ENCODE results near the gene KIF24.
"Not testable (repeated sequence)": the region's sequence is repeated elsewhere in the genome, so short reads cannot be mapped to it uniquely, and the experiment has no call there.

KIF24 gene

DNA sequence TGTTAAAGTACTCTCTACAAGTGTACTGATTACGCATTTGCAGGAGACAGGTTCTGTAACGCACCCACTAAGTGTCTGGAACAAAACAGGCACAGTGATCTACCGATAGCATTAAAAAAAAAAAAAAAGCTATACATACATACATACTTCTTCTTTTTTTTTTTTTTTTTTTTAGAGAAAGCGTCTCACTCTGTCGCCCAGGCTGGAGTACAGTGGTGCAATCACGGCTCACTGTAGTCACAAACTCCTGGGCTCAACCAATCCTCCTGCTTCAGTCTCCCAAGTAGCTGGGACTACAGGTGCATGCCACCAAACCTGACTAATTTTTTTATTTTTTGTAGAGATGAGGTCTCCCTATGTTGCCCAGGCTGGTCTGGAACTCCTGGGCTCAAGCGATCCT lies 7.6 kb downstream of the KIF24 start:
- DNase-seq: no peak

DNA sequence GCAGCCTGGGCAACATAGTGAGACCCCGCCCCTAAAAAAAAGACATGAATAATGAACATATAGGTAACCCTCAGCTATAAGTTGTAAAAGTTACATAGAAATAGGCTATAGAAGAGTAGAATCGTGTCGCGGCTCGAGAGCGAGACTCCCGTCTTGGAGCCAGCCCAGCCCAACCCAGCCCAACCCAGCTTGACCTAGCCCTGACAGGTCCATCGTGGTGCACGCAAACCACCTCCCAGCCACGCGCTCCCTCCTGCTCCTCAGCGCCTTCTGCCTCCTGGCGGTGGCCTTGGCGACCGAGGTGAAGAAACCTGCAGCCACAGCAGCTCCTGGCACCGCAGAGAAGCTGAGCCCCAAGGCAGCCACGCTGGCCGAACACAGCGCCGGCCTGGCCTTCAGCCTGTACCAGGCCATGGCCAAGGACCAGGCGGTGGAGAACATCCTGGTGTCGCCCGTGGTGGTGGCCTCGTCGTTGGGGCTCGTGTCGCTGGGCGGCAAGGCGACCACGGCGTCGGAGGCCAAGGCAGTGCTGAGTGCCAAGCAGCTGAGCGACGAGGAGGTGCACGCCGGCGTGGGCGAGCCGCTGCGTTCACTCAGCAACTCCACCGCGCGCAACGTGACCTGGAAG lies 10.8 kb downstream of the KIF24 start:
- no peak for DNase-seq

- DNase-seq: no peak
Observed at GRCh38 chr9:34317436-34317835, 11.6 kb downstream of the KIF24 start.

GRCh38 chr9:34311499-34312185 lies 17.4 kb downstream of the KIF24 start:
- no peak for DNase-seq

DNA sequence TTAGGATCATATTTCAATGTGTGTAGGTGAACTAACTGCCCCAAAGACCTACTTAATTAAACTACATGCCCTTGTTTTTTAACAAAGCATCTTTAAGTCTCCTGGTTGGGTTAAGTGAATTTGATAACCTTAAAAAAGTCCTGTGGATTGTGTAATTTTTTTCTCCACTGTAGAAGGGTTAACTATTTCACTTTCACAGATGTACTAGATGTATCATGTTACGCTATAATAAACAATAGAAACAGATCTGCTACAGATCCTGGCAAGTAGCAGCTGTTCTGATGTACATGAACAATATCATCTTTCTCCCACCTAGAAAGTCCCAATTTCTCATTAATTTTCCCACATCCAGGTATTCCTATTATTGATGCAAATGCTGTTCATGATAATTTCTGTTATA lies 18.9 kb downstream of the KIF24 start:
- no peak for DNase-seq

DNA sequence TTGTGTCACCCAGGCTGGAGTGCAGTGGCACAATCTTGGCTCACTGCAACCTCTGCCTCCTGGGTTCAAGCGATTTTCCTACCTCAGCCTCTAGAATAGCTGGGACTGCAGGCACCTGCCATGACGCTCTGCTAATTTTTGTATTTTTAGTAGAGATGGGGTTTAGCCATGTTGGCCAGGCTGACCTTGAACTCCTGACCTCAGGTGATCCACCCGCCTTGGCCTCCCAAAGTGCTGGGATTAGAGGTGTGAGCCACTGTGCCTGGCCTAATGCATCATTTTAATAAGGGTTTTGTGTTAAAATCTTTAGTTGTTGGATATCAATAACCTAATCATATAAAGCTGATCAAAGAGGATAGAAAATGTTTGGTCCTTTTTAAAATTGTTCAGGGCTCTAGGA lies 20.8 kb downstream of the KIF24 start:
- DNase-seq: not testable (repeated sequence)

DNA sequence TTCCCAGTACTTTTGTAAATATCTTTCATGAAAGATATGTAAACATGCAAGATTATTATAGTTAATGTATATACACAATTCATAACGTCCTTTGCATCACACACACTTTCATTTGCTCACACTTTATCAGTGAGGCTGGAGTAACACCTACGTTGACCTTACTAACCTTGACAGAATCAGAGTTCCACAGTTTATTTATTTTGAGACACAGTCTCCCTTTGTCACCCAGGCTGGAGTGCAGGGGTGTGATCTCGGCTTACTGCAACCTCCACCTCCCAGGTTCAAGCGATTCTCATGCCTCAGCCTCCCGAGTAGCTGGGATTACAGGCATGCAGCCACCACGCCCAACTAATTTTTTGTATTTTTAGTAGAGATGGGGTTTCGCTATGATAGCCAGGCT lies 28.0 kb downstream of the KIF24 start:
- DNase-seq: not testable (repeated sequence)

DNA sequence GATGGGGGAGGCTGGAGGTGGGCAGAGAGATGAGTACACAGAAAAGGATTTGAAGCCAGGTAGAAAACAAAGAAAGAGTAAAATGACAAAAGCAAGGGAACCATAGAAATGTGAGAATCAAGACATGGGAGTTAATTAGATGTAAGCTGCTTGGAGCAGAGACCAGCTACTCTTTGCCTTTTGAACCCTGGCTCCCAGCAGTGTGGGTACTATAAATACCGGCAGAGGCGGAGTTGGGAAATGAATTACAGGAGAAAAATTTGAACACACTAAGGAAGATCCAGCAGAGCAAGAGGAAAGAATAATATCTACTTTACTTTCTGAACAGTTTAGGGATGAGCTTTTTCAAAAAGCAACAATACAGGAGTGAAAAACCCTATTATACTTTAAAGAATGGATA lies 36.5 kb downstream of the KIF24 start:
- no peak for DNase-seq

DNA sequence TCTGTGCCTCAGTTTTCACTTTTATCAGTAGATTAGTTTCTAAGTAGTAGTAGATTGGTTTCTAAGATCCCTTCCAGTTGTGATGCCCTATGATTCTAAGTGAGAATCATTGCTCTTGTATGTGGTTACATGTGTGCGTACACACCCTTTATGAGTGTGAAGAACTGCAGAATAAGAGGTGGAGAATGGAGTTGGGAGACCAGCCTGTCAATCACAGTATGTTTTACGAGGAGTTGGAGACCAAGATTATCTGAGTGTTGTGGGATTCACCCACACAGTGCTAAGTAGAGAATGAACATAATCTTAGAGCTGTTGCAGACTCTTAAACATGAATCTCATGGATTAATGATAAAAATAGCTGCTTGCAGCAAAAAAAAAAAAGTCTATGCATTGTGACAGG lies 37.6 kb downstream of the KIF24 start:
- DNase-seq: no peak

DNA sequence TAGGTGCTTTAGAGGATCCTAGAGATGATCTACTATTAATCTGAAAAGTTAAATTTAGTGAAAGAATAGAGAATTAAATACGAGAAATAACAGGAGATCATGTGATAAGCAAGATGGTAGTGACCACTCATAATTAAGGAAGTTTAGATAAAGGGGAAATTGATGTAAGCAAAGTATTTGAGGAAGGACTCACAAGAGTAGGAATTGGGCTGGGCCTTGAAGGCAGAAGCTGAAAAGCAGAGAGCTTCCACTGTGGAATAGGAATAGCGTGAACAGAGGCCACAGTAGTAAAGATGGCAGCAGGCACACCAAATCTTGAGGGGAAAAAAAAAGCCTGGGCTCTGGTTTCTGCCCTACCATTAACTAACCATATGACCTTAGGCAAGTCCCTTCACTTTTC lies 38.0 kb downstream of the KIF24 start:
- no peak for DNase-seq

DNA sequence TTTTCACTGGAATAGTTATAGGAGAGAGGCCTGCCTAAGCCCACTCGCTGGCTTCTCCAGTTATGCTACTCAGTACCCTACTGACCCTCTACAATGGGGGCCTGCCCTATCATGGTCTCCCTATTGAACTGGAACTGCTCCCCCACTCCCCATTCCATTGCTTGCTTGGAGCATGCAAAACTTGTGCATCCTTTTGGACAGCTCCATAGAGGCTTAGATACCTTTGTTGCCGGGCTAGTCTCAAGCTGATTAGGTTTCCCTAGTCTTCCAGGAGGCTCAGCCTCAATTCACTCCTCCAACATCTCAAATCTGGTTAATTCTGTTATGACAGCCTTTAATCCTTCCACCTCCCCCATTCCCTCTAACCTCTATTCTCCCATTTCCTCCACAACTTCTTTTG lies 39.9 kb downstream of the KIF24 start:
- no peak for DNase-seq

DNA sequence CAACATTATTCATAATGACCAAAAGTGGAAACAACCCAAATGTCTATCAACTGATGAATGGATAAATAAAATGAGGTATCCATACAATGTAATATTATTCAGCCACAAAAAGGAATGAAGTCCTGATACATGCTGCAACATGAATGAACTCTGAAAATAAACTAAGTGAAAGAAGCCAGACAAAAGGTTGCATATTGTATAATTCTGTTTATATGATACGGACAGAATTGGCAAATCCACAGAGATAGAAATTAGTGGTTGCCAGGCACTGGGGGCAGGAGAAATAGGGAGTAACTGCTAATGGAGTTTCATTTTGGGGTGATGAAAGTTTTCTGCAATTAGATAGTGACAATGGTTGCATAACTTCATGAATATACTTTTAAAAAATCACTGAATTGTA lies 47.0 kb downstream of the KIF24 start:
- no peak for DNase-seq

DNA sequence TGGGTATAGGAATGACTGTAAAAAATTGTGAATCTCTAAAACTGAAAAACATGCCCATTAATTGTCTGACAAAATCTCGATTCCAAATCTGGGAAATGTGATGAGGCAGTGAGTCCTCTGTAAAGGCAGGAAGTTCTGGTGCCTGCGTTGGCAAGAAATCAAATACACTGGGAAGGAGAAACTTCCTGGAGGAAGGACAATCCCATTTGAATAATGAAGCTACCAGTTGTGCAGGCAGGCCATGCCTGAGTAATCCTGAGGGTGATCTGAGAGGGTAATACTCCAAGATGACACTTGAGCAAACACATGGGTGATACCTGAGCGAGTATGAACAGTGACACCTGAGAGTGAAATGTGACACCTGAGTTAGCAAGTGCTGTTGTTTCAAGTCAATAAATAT lies 49.7 kb downstream of the KIF24 start:
- no peak for DNase-seq
